ENCODE data around the gene AIFM3.
"Not testable (repeated sequence)": the region's sequence is repeated elsewhere in the genome, so short reads cannot be mapped to it uniquely, and the experiment has no call there.

AIFM3 gene

GRCh38 chr22:20942203-20942902 is 24.7 kb upstream of the AIFM3 start:
- not testable (repeated sequence) for DNase-seq

- no peak for DNase-seq
Measured at GRCh38 chr22:20943104-20943933, 23.7 kb upstream of the AIFM3 start.

- DNase-seq, result no peak
Measured at GRCh38 chr22:20944042-20944441, 23.0 kb upstream of the AIFM3 start.

GRCh38 chr22:20945578-20945934 is 21.5 kb upstream of the AIFM3 start:
- no peak for DNase-seq

GRCh38 chr22:20946080-20946986 is 20.7 kb upstream of the AIFM3 start:
- DNase-seq, result no peak

- DNase-seq, result no peak
Measured at GRCh38 chr22:20946991-20947390, 20.1 kb upstream of the AIFM3 start.

- DNase-seq, result no peak
Measured at GRCh38 chr22:20948450-20948849, 18.6 kb upstream of the AIFM3 start.

GRCh38 chr22:20948989-20949388 is 18.1 kb upstream of the AIFM3 start:
- no peak for DNase-seq

- DNase-seq, result no peak
Measured at GRCh38 chr22:20949698-20950183, 17.3 kb upstream of the AIFM3 start.

GRCh38 chr22:20951151-20951931 is 15.7 kb upstream of the AIFM3 start:
- no peak for DNase-seq

GRCh38 chr22:20951932-20952380 is 15.1 kb upstream of the AIFM3 start:
- no peak for DNase-seq

- DNase-seq, result no peak
Measured at GRCh38 chr22:20952544-20953341, 14.3 kb upstream of the AIFM3 start.

- no peak for DNase-seq
Measured at GRCh38 chr22:20953342-20953608, 13.8 kb upstream of the AIFM3 start.

- no peak for DNase-seq
Measured at GRCh38 chr22:20953668-20954500, 13.2 kb upstream of the AIFM3 start.

GRCh38 chr22:20955548-20955947 is 11.5 kb upstream of the AIFM3 start:
- DNase-seq, result no peak

GRCh38 chr22:20956258-20957101 is 10.6 kb upstream of the AIFM3 start:
- DNase-seq, result no peak

GRCh38 chr22:20957102-20957682 is 9.9 kb upstream of the AIFM3 start:
- no peak for DNase-seq

- DNase-seq, result no peak
Measured at GRCh38 chr22:20957683-20958431, 9.2 kb upstream of the AIFM3 start.
